GM18861 (cell line): ENCODE results near the gene KLHL29.

Source experiments
- ATAC-seq: cut with Tn5 transposase; IDR thresholded peaks from one replicate; pipeline ENCODE4 v1.9.1; 2021; ENCODE audit not compliant: unreplicated experiment

KLHL29 gene

DNA sequence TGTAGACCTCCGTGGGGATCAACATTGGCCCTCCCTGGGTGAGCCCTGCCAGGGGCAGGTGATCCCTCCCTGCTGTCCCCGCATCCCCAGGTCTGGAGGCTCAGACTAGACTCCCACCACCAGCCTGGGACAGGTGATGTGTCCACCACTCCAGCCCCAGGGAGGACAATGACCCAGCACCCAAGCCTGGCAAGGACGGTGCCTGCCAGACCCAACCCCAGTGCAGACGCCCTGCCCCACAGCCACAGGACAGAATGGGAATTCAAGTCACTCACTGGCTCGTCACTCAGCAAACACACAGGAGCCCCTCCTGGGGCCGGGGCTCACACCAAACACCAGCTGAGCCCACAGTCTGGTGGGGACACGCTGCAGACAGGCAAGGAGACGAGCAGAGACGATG, 302.2 kb downstream of the KLHL29 start:
- no peak for ATAC-seq

DNA sequence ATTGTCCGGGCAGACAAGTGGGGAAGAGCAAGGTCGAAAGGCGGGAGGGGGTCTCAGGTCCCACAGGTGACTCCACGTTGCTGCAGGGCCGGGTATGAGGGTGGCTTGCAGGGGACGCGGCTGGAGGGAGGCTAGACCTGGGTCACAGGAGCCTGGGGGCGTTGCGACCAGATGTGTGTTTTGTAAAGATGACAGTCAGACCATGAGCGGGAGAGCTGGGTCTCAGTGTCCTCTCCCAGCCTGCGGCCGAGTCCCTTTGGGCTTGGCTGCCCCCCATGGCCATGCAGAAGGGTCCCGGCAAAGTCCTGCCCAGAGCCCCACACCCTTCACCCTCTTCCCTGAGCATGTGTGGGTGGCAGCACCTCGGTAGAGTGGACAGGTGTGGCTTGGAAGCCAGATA, 302.7 kb downstream of the KLHL29 start:
- no peak for ATAC-seq

DNA sequence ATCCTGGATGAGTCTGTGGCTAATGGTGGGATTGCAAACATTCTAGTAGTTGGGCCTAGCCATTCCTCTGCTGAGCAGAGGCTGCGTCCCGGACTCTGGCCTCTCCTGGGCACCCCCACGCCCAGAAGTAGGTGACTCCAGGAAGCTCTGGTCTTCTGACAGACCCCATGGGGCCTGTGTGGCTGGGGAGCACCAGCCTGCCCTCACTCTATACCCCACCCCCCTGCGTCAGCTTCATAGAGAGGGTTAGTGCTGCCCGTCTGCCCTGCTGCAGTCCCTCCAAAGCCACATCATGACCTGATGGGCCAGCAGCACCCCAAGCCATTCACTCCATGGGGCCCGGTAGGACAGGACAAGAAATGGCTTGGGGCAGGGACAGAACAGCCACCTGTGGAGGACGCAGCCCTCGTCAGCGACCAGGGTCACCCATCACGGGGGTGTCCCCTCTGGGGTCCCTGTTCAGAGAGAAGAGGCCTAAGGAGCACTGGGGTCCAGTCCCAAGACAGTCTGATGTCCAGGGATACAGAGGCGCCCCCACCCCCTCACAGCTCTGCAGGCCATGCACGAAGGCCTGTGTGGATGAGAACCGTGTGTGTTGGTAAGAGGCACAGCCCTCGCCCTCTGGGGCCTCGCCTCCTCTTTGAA, 303.6 kb downstream of the KLHL29 start:
- ATAC-seq, result no peak

DNA sequence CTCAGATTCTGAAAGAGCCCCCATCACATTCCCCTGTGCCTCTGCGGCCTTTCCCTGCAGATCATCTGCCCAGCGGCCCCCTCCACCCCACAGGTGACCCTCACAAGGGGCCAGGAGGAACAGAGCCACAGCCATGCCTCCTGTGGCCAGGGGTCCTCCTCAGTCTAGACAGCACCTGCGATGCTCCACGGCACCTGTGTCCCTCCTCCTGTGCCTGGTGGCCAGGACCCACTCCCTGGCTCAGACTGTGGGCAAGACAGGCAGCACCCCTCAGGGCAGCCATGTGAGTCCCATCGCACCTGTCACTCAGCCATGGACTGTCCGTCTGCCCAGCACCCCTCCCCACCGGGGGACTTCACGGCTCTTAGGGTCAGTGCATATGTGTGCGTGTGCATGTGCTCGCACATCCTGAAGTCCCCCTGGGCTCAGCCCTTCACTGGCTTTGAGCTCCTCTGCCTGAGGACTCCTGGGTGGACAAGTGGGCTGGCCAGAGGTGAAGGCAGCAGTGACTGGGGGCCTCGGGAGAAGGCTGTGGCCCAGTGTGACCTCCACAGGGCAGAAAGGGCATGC, 304.2 kb downstream of the KLHL29 start:
- ATAC-seq, result no peak

DNA sequence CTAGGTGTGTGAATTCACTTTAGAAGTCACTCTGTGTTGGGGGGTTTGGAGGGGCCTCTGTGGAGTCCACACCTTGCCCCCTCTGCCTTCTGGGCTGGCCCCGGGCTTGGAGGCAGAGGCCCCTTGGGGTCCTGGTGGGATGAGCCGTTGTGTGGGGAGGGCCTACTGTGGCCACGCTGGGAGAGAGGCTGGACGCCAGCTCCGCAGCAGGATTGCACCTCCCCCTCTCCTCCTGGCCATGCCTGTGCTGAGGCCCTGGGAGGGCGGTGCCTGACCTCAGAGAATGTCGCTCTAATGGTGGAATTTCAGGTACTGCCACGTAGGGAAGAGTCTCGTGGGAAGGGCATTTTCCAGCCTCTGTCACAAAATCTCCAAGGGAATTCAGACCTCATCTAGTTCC, 304.9 kb downstream of the KLHL29 start:
- ATAC-seq, result no peak

DNA sequence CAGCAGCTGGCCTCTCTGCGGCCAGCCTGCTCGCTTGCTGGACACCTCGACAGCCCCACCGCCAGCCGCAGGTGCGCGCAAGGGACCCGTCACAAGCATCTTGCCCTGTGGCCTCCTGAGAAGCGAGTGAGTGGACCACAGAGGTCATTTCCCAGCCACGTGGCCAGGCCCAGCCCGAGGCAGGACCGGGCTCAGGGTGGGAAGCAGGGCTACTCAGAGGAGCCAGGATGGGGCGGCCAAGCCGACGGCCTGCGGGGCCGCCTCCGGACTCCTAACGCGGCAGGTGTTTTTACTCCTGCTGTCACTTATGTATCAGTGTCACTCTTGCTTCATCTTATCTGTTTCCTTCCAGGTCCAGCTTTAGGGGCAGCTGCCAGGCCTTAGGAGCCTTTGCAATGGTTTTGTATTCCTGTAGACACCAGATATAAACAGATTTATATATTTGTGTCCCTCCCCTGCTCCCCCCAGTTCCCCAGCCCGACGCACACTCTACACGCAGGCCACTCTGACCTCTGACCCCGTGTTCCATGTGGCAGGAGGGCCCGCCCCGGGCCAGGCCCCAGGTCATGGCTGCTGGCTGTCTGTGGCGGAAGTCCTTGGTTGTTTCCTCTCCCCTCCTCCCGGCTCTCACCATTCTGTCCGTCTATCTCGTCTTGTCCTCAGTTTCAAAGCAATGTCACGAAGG, 305.6 kb downstream of the KLHL29 start:
- ATAC-seq, result no peak

DNA sequence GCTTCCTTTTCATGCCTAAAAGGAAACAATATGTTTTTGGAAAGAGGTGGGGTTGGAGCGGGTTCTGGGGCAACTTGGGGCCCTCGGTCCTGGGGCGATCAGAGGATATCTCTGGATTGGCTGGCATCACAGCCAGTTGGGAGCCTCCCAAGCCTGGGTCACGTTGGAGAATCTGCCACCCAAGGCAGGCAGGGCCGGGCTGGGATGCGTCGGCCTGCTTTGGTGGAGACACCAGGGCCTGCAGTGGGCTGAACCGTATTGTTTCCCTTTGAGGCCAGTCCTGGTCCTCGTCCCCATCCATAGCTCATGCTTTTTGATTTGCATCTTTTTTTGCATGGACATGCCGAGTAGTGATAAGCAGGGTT, 306.1 kb downstream of the KLHL29 start:
- ATAC-seq, result no peak

DNA sequence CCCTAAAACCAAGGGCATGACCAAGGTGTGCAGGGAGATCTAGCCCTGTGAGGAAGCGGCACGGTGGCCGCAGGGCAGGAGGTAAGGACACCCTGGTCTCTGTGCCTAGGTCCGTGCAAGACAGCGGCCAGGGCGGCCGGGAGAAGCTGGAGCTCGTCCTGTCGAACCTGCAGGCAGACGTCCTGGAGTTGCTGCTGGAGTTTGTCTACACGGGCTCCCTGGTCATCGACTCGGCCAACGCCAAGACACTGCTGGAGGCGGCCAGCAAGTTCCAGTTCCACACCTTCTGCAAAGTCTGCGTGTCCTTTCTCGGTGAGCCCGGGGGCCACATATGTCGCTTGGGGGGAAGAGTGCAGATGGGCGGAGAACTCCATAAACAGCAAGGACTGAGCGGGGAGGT, 306.6 kb downstream of the KLHL29 start:
- ATAC-seq, result no peak

DNA sequence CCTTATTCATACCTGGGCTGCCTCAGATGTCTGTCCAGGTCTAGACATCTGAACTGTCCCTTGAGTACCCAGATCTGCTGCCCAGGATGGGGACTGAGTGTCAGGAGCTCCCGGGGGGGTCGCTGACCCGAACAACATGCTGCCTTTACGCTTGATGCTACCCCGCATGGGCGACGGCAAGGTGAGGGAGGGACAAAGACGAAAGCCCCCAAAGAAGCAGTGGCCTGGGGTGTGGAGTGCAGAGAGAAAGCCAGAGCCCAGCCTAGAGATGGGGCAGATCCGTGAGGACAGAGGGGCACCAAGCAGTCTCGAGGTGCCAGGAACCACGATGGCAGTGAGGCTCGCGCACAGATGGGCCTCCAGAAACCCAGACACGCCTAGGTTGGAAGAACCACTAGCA, 307.3 kb downstream of the KLHL29 start:
- no peak for ATAC-seq

DNA sequence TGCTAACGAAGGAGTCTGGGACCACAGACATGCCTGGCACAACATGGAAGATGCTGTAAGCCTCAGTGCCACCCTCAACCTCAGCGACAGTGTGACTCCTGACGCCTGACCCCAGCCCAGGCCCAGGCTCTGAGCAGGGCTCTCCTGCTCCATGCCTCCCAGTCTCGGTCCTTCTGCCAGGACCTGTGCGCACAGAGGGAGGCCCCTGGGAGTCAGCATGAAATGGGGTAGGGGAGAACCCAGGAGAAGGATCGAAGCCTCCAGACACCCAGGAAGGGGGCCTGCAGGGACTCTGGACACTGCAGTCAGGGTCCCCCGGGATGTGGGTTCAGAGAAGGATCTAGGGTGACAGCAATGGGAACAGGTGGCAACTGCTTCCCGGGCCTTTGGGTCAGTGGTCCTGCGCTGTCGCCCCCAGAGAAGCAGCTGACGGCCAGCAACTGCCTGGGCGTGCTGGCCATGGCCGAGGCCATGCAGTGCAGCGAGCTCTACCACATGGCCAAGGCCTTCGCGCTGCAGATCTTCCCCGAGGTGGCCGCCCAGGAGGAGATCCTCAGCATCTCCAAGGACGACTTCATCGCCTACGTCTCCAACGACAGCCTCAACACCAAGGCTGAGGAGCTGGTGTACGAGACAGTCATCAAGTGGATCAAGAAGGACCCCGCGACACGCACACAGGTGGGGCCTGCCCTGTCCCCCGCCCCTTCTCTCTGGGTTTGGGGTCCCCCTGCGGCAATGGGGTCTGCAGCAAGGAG, 308.0 kb downstream of the KLHL29 start:
- no peak for ATAC-seq

DNA sequence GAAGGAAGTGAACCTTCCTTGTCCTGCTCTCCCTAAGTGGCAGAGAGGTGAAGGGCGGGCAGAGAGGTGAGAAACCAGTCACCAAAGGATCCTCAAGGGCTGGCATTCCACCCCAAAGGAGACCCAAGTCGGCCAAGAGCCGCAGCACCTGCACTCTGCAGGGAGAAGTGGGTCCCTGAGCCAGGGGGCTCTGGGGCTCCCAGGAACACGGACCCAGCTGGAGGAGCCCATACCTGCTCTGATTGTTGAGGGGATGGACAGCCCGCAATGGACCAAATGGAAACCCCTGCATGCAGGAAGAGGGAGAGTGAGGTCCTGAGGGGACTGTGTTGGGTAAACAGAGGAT, 308.6 kb downstream of the KLHL29 start:
- ATAC-seq, result no peak

DNA sequence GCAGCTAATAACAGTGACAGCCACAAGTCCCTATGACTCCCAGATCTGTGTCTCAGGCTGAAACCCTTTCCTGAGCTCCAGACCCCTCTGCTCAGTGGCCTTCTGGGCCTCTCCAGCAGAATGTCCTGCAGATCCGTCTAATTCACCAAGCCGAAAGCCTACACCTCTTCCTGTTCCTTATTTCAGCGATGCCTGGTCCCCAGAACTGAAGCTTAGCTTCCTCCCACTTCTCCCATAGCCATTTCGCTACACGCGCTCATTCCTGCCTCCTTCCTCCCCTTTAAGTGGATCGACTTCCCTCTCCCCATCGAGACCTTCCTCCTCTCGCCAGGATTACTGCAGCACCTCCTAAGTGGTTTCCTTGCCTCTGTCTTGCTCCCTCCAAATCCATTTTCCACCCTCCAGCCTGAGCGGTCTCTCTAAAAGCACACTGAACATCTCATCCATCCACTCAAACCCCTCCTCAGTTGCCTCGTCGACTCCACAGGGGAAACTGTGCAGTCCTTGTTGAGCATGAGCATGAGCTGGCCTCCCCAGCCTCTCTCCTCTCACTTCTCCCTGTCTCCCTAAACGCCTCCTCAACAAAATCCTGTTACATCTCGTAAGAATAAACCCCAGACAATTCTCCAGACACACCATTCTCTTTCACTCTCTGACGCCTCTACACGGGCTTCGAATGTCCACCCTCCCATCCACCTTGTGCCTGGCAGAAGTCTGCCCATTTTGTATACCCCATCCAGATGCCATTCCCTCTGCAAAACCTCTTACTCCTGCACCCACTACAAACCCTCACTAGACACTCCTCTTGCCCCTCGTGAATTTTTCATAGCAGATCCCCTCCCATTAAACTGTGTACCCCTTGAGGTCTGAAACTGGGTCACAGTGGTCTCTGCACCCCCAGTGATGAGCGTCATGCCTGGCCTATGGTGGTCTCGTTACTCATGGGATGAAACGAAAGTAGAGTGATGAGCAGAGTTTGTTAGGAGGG, 309.4 kb downstream of the KLHL29 start:
- ATAC-seq, result no peak

DNA sequence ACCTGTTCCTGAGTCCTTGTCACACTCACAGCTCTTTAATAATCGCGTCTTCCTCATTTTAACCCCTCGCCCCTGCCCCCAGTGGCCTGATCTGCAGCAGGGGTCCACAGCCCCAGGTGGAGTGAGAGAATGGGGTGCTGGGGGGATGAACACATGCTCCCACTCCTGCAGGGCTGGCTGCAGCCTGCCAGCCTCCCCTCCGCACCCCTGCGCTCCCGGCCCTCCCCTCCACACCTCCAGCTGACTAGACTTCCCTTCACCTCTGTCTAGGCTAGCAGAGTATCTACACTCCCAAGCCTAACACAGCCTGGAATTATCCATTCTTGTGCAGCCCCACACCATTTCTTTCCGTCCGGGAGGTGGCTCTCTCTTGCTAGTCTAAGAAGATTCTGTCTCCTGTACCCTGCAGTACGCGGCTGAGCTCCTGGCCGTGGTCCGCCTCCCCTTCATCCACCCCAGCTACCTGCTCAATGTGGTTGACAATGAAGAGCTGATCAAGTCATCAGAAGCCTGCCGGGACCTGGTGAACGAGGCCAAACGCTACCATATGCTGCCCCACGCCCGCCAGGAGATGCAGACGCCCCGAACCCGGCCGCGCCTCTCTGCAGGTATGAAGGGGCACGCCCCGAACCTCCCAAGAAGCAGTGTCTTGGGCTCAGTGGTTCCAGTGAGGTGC, 310.4 kb downstream of the KLHL29 start:
- no peak for ATAC-seq

DNA sequence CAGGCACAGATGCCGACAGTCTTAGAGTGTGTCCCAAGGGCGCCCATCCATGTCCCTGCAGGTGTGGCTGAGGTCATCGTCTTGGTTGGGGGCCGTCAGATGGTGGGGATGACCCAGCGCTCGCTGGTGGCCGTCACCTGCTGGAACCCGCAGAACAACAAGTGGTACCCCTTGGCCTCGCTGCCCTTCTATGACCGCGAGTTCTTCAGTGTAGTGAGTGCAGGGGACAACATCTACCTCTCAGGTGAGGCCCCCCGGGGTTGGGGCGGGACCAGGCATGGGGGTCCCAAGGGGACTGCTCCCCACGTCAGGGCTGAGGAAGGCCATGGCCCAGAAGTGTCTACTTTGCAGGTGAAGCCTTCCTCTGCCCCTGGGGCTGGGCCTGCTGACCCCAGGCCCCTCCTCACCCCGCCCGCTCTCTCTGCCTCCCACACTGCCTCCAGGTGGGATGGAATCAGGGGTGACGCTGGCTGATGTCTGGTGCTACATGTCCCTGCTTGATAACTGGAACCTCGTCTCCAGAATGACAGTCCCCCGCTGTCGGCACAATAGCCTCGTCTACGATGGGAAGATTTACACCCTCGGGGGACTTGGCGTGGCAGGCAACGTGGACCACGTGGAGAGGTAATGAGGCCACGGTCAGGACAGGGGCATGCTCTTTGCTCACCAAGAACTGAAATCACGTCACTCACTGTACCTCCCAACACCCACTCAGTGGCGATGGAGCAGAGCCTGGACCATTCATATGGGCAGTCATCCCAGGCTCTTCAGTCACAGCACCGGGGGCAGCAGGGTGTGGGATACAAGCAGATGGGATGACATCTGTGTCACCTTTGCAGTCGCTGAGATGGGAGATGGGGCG, 311.1 kb downstream of the KLHL29 start:
- no peak for ATAC-seq

DNA sequence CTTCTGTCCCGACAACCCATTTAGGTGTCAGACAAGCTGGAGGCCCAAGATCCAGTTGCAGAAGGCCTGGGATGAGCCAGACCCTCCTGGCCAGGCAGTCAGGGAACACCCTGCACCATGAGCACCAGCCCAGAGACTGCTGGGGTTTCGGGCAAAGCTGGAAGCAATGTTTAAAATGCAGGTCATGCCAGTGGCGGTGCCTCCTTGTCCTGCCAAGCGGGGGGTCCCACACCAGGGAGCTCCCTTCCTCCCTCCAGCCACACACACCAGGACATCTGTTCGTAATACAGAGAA, 311.7 kb downstream of the KLHL29 start:
- ATAC-seq, result no peak

DNA sequence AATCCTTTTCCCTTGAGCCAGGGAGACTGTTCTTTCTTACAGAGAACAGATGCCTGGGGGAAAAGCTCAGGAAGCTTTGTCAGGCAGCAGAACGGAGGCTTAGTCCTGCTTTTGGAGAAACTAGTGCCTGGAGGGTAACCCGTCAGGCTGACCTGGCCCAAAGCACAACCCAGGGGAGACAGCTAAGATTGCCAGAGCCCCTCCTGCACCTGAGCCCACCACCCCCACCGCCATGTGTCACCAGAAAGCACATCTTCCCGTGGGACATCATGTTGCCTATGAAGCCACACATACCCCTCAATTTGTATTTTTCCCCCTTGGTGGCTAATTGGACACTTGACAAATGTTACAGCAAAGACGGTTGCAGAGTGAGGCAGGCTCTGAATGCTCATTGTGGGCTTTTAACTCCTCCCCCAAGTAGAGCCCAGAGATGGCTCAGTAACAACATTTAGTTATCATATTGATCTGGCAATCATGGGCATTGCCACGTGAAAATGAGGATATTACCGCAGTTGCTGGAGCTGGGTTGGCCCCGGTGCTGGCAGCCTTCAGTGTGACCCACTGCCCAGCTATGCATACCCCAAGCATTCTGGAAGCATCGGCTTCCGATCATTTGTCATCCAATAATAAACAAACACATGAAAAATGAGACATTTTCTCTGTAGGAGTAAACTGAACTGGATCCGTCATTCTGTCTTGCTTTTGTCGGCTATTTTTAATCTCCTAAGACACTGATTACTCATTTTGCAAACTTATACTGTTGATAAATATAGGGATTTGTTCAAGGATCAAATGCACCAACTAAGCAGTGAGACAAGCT, 312.5 kb downstream of the KLHL29 start:
- no peak for ATAC-seq

DNA sequence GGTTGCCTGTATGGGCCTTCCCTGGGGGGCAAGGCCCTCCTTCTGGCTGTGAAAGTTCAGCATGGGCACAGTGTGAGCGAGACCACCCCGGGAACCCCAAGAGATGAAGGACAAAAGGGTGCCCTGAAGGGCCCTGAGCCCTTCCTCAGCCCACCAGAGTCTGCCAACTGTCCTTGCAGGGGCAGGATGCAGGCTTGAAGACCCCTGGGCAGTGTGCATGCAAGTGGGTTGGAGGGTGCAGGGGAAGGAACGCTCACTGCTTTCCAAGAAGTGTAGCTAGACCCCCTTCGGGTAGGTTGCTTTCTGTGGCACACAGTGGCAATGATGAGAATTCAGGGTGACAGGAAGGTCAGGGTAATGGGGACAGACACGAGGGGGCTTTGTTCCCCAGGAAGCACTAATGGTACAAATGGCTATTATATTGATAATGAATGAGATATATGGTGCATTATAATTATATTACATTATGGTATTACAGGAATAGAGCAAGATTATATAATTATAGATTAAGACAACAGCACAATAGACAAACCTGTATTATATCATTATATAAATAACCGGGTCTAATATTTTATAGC, 313.2 kb downstream of the KLHL29 start:
- ATAC-seq, result no peak
